BLaER1 treated with 17β-estradiol and CSF1 and Interleukin-3, amounts not matched to agents 10 nM and 100 nM (cell line): Measurements from ENCODE around the gene DOK3.
"Not testable (repeated sequence)": the region's sequence is repeated elsewhere in the genome, so short reads cannot be mapped to it uniquely, and the experiment has no call there.

ENCODE experiments used
- H3K27ac ChIP-seq, 11 experiments: shearing (Covaris generic); formaldehyde crosslinking; 2 replicates each; pipeline ENCODE4 v1.8.1; 2022
- H3K27me3 ChIP-seq, 11 experiments: shearing (Covaris generic); formaldehyde crosslinking; 2 replicates each; pipeline ENCODE4 v1.8.1; 2022
- H3K36me3 ChIP-seq, 11 experiments: shearing (Covaris generic); formaldehyde crosslinking; 2 replicates each; pipeline ENCODE4 v1.8.1; 2022
- H3K4me1 ChIP-seq, 10 experiments: shearing (Covaris generic); formaldehyde crosslinking; 2 replicates each; pipeline ENCODE4 v1.8.1; 2022
- H3K4me2 ChIP-seq, 11 experiments: shearing (Covaris generic); formaldehyde crosslinking; 2 replicates each; pipeline ENCODE4 v1.8.1; 2022
- H3K4me3 ChIP-seq, 10 experiments: shearing (Covaris generic); formaldehyde crosslinking; 2 replicates each; pipeline ENCODE4 v1.8.1; 2022
- H3K9ac ChIP-seq, 11 experiments: shearing (Covaris generic); formaldehyde crosslinking; 2 replicates each; pipeline ENCODE4 v1.8.1; 2022
- H3K9me3 ChIP-seq, 11 experiments: shearing (Covaris generic); formaldehyde crosslinking; replicated peaks in 1 of 11; 2 replicates each; pipeline ENCODE4 v1.8.1; 2022
- H4K20me1 ChIP-seq, 11 experiments: shearing (Covaris generic); formaldehyde crosslinking; 2 replicates each; pipeline ENCODE4 v1.8.1; 2022
- Cebpa-rat ChIP-seq, 11 experiments: shearing (Covaris generic); IDR thresholded peaks; 2 replicates each; pipeline ENCODE4 v1.8.1; 2022

DOK3 gene

DNA sequence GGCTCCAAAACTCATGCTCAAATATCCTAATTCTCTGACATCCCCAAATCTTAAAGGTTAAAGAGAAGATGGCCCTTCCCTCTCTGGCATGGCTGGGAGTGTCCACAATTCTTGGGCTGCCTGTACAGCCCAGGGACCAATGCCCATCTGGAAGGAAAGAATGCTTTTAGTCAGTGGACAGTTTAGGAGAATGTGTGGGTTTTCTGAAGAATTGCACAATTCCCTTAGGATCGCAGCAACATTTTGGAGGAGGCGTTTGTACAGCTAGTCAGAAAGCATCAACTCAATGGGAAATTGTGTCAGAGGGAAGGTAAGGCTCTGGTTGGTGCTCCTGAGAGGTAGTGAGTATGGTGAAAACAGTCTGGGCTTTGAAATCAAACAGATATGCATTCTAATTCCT is 29.8 kb upstream of the DOK3 start:
- H3K4me2 ChIP-seq: no peak overlapping the region
- no peaks in the 10 kb centered on the region for H3K27me3 ChIP-seq
- TF ChIP-seq Cebpa-rat (IDR thresholded peaks at IDR 0.05): peak in 2 of 11 experiments; percentile 27 to 43; a peak in 1 of 22 replicates
- H3K27ac ChIP-seq: no peak overlapping the region
- H4K20me1 ChIP-seq: peaks cover 62 to 99% (median 83%) of the 10 kb centered on the region in 11 experiments
- H3K4me3 ChIP-seq: no peak overlapping the region
- no peaks in the 10 kb centered on the region for H3K9me3 ChIP-seq
- H3K9ac ChIP-seq: peak overlapping the region in 1 of 11 experiments; percentile 14; a peak in 1 of 22 replicates
- H3K36me3 ChIP-seq: peaks cover 73 to 99% (median 93%) of the 10 kb centered on the region in 11 experiments
- H3K4me1 ChIP-seq: peaks cover 0 to 16% (median 6%) of the 10 kb centered on the region in 10 experiments; a peak in 12 of 20 replicates

DNA sequence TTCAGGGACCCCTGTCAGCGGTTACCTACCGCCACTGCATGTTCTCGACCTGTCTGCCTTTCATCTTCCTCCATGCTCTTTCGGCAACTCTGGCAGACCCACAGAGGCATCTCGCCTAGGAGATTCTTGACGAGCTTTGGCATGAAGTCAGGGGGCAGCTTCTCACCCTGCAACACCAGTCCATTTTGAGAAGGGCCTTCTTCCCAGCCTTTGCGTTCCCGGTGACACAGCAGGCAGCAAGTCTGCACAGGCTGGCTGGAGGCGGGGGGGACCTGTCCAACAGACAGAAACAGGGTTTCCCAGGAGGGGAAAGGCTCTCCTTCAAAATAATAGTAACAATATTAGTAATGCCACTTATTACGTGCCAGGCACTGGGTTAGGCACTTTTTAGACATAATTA is 29.2 kb upstream of the DOK3 start:
- Histone ChIP-seq H3K27ac (peak overlapping the region in 1 of 11 experiments; percentile 6; a peak in 1 of 22 replicates), H3K4me1 (peaks cover 0 to 10% (median under 1%) of the 10 kb centered on the region in 10 experiments; a peak in 6 of 20 replicates), H3K4me2 (no peak overlapping the region), H3K9ac (no peak overlapping the region), H3K9me3 (no peaks in the 10 kb centered on the region), H4K20me1 (peaks cover 63 to 99% (median 83%) of the 10 kb centered on the region in 11 experiments), H3K27me3 (no peaks in the 10 kb centered on the region), H3K4me3 (no peak overlapping the region), H3K36me3 (peaks cover 75 to 100% (median 95%) of the 10 kb centered on the region in 11 experiments)
- no peak for TF ChIP-seq Cebpa-rat (IDR thresholded peaks at IDR 0.05)

DNA sequence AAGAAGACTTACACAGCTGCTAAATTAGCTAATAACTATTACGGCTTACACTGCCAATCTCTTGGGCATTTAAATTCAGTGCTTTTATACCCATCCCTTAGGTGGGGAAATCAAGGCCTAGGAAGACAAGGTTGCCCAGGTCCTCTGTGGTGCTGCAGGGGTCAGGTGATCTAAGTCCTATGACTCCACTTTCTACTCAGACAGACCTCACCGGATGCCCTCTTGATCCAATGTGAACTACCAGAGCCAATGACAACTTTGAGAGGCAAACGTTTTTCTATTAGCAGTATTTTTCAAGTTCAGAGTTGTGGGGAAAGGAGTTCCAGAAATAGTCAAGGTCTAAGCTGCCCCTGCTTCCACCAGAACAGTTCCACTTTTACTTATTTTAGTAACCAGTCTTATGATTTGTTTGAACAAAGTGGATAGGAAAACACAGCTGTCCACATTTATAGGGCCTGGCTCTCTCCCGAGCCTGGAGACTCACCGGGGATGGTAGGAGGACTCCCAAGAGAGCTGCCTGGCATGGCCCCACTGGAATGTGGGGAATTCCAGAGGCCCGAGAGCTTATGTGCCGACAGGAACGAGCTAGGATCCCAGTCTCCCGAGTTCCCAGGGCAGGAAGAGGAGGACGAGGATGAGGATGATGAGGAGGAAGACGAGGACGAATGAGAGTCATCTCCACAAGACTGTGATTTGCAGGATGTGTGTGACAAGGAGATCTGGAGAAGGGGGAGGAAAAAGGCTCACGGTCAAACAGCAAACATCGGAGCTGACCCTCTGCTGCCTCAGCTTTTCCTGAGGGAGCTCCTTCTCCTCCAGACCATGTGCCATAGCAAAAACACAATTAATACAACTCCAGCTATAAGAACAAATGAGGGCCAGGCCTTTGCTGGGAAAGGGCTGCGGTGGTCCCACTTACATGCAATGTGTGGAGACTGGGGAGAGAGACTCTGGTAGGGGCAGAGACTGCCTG is 28.0 kb upstream of the DOK3 start:
- Histone ChIP-seq H3K36me3 (peaks cover 77 to 100% (median 93%) of the 10 kb centered on the region in 11 experiments), H4K20me1 (peaks cover 60 to 99% (median 83%) of the 10 kb centered on the region in 11 experiments; a peak in 21 of 22 replicates), H3K27ac (no peak overlapping the region), H3K27me3 (no peaks in the 10 kb centered on the region), H3K4me2 (no peak overlapping the region), H3K9ac (peak overlapping the region in 1 of 11 experiments; percentile 24; a peak in 1 of 22 replicates), H3K9me3 (no peaks in the 10 kb centered on the region), H3K4me3 (no peak overlapping the region), H3K4me1 (peaks cover 0 to 6% (median 0%) of the 10 kb centered on the region in 10 experiments; a peak in 2 of 20 replicates)
- TF ChIP-seq Cebpa-rat (IDR thresholded peaks at IDR 0.05): no peak

DNA sequence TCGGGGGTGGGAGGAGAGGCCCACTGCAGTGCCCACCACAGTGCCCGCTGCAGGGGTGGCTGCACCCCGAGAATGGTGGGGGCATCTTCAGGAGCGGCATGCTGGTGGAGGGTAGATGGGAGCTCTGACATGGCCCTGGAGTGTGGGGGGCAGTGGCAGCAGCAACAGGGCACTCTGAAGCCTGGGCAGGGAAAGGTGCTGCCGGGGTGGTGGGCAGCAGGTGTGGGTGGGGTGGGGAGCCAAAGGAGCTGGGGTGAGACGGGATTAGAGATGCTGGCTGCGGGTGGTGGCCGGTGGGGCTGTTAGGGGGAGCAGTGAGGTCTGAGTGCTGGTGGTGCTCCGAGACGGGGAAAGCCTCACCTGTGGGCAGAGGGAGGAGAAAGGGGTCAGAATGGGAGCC is 26.8 kb upstream of the DOK3 start:
- no peaks in the 10 kb centered on the region for H3K27me3 ChIP-seq
- no peaks in the 10 kb centered on the region for H3K9me3 ChIP-seq
- no peak overlapping the region for H3K27ac ChIP-seq
- H4K20me1 ChIP-seq: peaks cover 55 to 99% (median 87%) of the 10 kb centered on the region in 11 experiments; a peak in 21 of 22 replicates
- no peak overlapping the region for H3K4me2 ChIP-seq
- H3K4me1 ChIP-seq: peaks cover 0 to 6% (median 0%) of the 10 kb centered on the region in 10 experiments; a peak in 2 of 20 replicates
- peaks cover 82 to 100% (median 94%) of the 10 kb centered on the region in 11 experiments for H3K36me3 ChIP-seq
- no peak overlapping the region for H3K4me3 ChIP-seq
- TF ChIP-seq Cebpa-rat (IDR thresholded peaks at IDR 0.05): no peak
- no peak overlapping the region for H3K9ac ChIP-seq

DNA sequence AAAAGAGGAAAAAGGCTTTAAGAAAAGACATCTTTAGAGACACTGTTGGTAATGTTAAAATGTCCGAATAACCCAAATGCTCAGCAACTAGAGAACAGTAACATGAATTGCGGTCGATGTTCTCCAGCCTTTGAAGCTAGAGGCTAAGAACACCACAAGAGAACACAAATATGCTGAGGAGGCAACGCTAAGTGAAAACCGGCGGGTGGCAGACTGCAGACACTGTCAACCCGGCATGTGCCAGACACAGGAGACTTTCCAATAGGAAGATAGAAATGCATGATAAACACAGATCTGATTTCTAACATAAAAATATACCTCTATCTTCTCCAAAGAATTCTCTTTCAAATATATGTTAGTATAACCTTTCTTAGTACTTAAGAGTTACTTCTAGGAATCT is 25.5 kb upstream of the DOK3 start:
- H3K9ac ChIP-seq: no peak overlapping the region
- no peak overlapping the region for H3K4me2 ChIP-seq
- no peak for TF ChIP-seq Cebpa-rat (IDR thresholded peaks at IDR 0.05)
- no peaks in the 10 kb centered on the region for H3K27me3 ChIP-seq
- no peak overlapping the region for H3K27ac ChIP-seq
- no peaks in the 10 kb centered on the region for H3K9me3 ChIP-seq
- peaks cover 0 to 6% (median 0%) of the 10 kb centered on the region in 10 experiments; a peak in 1 of 20 replicates for H3K4me1 ChIP-seq
- H3K36me3 ChIP-seq: peaks cover 89 to 100% (median 96%) of the 10 kb centered on the region in 11 experiments
- peaks cover 51 to 97% (median 81%) of the 10 kb centered on the region in 11 experiments; a peak in 21 of 22 replicates for H4K20me1 ChIP-seq
- H3K4me3 ChIP-seq: no peak overlapping the region

DNA sequence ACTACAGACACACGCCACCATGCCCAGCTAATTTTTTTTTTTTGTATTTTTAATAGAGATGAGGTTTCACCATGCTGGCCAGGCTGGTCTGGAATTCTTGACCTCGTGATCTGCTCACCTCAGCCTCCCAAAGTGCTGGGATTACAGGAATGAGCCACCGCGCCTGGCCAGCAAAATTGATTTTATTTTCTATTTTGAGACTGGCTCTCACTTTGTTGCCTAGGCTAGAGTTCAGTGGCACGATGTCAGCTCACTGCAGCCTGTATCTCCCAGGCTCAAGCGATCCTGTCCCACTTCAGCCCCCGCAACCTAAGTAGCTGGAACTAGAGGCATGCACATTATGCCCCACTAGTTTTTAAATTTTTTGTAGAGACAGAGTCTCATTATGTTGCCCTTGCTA is 24.8 kb upstream of the DOK3 start:
- peaks cover 95 to 100% (median 98%) of the 10 kb centered on the region in 11 experiments for H3K36me3 ChIP-seq
- not testable (repeated sequence) for H3K27me3 ChIP-seq, H3K27ac ChIP-seq, H3K4me2 ChIP-seq, H3K4me1 ChIP-seq, H3K9me3 ChIP-seq, H3K9ac ChIP-seq, H3K4me3 ChIP-seq
- H4K20me1 ChIP-seq: peaks cover 48 to 97% (median 81%) of the 10 kb centered on the region in 11 experiments; a peak in 21 of 22 replicates

DNA sequence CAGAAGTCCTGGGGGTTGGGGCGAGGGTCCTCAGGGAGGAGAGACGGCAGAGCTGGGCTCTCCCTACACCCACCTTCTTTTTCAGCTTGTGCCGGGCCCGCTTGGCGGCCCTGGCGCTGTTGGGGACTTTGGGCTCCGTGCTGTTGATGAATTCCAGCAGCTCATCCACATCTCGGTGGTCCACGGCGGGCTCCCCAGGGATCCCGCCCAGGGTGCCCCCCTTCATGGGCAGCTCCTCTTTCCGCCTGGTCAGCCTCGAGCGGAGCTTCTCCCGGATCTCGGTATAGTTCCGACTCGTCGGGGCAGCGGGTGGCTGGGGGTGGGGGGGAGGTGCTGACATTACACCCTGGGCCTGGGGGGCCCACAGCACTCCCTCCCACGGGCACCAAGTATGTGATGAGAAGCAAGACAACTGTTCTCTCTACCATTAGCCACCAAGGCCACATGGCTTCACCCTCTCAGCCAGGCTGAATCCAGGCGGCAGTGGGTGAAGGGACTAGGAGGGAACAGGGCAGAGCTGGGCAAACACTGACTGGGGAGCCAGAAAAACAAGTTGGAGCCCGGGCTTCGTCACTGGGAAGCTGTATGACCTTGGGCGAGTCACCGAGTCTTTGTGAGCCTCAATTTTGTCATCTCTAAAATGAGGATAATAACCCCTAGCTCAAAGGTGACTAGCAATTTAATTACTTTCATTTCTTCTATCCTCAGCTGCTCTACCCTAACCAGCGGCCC is 21.7 kb upstream of the DOK3 start:
- Histone ChIP-seq H3K4me2 (no peak overlapping the region), H3K4me1 (no peaks in the 10 kb centered on the region), H3K27me3 (no peaks in the 10 kb centered on the region), H3K4me3 (no peak overlapping the region), H3K9me3 (no peaks in the 10 kb centered on the region), H3K36me3 (peaks cover 94 to 100% (median 98%) of the 10 kb centered on the region in 11 experiments), H4K20me1 (peaks cover 22 to 93% (median 66%) of the 10 kb centered on the region in 11 experiments; a peak in 20 of 22 replicates), H3K9ac (no peak overlapping the region; a peak in 2 of 22 replicates), H3K27ac (no peak overlapping the region)
- no peak for TF ChIP-seq Cebpa-rat (IDR thresholded peaks at IDR 0.05)

DNA sequence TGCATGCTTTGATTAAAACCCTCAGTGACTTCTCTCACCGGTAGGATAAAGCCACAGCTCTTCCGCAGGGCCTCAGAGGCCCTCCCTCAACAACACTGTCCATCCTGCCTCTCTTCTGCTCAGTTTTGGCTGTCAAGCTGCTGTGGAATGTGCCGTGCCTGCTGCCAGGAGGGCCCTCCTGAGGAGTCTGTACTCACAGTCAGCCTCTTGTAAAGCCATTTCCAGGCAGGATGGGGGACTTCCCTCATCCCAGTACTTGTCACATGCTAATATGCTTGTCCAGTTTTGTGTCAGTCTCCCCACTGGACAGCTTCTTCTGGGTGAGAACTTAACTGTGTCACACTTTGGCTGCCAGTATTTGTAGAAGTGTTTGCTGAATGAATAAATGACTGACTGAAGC is 21.0 kb upstream of the DOK3 start:
- Histone ChIP-seq H3K4me1 (no peaks in the 10 kb centered on the region), H3K36me3 (peaks cover 94 to 100% (median 98%) of the 10 kb centered on the region in 11 experiments), H3K27ac (0 out of 22 replicates have a peak overlapping the region, but pooled peaks of 1 of the 11 experiments have one; percentile 10)

More for the DNA sequence above, 21.0 kb upstream of the DOK3 start:
- Histone ChIP-seq H3K9ac (no peak overlapping the region; a peak in 2 of 22 replicates), H4K20me1 (peaks cover 22 to 93% (median 65%) of the 10 kb centered on the region in 11 experiments; a peak in 20 of 22 replicates), H3K27me3 (no peaks in the 10 kb centered on the region), H3K4me2 (no peak overlapping the region), H3K9me3 (no peaks in the 10 kb centered on the region), H3K4me3 (no peak overlapping the region)
- no peak for TF ChIP-seq Cebpa-rat (IDR thresholded peaks at IDR 0.05)
